Activated naive CD4-positive, alpha-beta T cell (primary cell): ENCODE measurements around the gene AUTS2.

Experiments
- DNase-seq, 4 experiments: peaks; one replicate each; lab custom pipeline; 2025; lab: John Stamatoyannopoulos, UW

Gene AUTS2

DNA sequence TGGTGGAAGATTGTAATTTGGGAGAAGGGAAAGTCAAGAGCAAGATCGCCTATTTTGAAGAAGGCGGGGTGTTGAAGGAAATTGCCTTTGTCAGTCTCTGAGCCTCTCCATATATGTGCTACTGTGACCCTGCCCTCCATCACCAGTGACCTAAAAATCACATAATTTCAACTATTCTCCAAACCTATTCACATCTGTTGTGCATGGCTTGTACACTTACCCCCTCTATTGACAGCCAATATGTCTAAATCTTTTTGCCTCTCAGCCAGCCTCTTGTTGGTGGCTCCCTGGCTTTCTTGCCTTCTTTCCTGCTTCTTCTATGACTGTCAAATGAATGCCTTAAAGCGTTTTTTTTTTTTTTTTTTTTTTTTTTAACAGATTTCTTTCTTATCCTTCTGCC is 295.6 kb downstream of the AUTS2 start:
- DNase-seq: no peak

DNA sequence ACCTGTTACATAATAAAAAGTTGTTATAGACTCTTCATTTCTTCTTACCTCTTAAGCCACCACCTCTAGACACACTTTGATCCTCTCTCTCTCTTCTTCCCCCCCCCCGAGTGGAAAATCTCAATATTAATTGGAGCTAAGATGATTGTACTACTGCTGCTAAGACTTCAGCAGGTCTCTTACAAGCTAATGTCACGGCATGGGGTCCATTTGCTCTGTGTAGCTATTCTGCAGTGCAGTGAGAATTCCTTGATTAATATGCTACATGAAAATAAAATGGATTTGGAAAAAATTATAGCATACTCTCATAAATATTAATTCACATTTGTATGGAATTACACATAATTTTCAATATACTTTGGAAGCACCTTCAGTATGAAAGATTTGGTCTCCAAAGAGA is 297.2 kb downstream of the AUTS2 start:
- no peak for DNase-seq

GRCh38 chr7:69896121-69896520 is 297.8 kb downstream of the AUTS2 start:
- no peak for DNase-seq

- no peak for DNase-seq
Measured at GRCh38 chr7:69898189-69898588, 299.9 kb downstream of the AUTS2 start.

DNA sequence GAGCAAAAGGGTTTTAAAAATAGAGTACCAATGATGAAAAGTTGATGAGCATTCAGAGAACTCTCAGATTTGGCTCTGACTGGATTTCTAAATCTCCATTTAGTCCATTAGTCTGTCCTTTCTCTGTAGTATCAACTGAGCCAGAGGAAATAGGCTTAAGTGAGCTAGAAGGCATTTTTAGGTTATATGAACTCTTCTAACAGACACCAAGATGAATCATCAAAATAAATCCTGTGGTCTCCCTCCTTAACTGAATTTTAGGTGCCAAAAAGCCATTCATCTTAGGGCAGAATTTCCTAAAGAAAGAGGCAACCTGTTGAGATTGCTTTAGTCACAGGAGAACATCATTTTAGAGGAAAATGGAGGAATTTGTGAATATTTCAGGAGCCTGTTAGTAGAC is 305.1 kb downstream of the AUTS2 start:
- no peak for DNase-seq

DNA sequence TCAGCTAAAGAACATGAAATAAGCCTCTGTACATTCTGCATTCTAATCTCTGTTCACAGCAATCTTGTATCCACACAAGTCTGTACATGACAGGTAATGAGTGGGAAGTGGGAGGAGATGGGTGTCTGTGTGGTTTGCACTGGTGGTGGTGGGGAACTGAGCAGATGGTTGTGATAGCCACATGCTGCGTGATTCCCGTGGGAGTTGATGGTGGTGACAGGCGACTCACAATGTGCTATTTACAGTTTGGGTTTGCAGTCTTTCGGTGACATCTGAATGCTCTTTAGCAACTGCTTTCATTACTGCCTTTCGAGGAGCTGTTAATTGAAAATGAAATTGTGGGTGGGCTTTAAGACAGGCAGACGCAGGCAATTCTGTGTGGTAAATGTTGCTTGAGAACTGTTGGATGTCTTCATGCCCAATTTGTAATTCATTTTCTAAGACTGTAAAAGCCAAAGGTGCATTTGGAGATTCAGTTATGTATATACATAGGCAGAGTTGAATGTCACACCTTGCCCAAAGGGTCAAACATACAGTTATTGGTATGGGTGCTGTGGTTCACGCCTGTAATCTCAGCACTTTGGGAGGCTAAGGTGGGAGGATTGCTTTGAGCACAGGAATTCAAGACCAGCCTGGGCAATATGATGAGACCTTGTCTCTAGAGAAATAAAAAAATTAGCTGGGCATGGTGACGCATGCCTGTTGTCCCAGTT is 308.2 kb downstream of the AUTS2 start:
- no peak for DNase-seq

DNA sequence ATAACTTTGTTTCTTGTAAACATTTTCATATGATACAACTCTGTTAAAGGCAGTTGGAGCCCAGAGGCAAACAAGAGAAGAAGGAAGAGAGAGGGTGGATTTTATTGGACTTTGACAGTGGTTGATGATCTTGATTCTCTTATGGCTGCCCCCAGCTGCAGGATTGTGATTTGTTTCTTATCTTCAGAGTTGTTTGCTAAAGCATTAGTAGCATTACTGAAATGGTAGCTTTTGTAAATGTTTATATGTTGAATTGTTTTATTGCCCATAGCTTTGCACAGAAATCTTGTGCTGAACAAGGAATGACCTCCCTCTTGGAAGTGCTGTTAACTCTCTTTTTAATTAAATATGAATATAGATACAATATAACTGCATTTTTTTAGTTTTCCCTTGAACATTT is 309.4 kb downstream of the AUTS2 start:
- DNase-seq: no peak

GRCh38 chr7:69908454-69908853 is 310.2 kb downstream of the AUTS2 start:
- no peak for DNase-seq

GRCh38 chr7:69910150-69910549 is 311.9 kb downstream of the AUTS2 start:
- DNase-seq: no peak

DNA sequence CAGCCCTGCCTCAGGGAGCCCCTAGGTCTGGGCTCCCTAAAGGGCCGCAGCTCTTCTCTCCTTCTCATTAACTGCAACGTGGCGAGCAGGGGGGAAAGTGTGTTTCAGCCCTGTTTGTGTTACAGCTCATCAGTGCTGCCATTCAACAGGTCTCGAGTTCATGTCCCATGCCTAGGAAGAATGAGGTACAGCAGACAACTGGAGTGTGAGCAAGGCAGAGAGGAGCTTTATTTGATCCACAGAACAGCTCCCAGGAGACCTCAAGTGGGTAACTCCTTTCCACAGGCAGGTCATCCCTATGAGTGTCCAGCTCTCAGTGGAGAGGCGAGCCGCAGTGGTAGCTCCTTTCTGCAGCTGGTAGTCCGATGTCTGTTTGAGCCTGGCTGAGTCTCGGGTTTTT is 313.1 kb downstream of the AUTS2 start:
- no peak for DNase-seq

DNA sequence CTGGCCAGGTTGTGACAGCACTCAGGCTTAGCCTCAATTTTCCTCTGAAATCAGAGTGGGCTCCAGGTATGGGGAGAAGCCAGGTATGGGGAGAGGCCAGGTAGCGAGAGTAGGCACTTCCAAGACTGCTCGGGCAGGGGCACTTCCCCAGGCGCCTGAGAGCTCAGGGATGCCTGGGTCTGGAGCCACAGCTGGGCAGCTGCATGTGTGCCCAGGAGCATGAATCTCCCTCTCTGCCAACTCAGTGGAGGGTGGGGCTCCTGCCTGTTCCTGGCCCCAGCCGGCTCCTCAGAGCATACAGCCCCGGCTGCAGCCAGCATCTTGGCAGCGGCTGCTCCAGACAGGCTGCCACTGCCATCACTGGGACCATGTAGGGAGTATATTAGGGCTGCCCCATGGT is 313.9 kb downstream of the AUTS2 start:
- no peak for DNase-seq

DNA sequence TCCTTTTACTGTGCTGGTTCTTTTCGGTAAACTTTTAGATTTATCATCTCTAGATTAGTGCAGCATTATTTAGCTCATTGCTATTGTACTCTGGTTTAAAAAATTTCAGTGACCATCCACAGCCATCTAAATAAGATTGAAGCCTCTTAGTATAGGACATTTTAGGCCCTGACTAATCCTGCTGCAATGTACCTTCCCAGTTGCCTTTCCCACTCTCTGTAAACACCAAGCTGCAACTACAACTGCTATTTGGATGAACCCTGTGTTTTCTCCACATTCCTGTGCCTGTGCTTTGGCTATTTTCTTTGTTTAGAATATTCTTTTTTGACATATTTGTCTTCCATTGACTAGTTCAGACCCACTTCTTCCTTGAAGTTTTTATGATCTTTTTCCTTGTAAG is 314.6 kb downstream of the AUTS2 start:
- DNase-seq: no peak

DNA sequence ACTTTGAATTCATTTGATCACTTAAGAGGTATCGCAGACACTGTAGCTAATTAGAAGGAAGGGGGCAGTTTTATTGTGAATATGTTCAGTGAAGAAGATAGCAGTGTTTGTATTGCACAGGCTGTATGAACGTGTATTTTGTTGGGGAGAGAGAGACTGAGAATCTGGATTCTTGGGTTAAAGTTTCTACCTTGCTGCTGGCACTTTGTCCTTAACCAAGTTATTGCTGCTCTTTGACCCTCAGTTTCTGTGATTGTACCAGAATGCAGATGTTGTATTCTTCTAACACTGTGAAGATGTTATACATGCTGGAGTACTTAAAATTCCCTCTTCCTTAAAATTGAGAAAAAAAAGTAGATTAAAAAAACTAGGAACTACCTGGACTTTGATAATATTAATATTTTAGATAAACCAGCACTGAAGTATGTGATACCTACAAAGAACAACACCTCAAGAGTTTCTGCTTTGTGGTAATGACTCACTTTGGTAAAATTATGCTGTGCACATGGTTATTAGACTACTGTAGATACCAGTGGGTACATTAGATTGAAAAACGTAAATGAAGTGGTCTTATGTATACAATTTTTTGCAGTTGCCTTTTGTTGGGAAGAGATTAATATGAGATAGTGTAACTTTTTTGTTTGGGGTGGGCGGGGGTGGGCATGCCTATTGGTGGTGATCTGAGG is 321.3 kb downstream of the AUTS2 start:
- no peak for DNase-seq

DNA sequence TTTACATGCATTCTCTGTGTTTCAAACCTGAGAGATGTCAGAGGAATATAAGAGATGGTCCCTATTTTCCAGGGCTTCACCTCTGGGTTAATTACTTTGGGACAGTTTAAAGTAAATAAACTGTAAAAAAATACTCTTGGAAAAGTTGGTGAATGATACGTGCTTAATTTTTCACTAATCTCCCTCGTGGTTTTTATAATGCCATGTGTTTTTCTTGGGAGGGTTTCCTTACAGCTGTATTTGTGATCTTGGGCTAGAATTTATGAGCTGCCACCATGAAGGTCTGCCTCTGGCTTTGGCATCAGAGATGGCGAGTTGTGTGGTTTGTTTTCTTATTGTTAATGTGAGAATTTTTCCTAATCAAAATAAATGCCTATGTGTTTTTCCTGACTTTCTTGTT is 322.5 kb downstream of the AUTS2 start:
- no peak for DNase-seq

DNA sequence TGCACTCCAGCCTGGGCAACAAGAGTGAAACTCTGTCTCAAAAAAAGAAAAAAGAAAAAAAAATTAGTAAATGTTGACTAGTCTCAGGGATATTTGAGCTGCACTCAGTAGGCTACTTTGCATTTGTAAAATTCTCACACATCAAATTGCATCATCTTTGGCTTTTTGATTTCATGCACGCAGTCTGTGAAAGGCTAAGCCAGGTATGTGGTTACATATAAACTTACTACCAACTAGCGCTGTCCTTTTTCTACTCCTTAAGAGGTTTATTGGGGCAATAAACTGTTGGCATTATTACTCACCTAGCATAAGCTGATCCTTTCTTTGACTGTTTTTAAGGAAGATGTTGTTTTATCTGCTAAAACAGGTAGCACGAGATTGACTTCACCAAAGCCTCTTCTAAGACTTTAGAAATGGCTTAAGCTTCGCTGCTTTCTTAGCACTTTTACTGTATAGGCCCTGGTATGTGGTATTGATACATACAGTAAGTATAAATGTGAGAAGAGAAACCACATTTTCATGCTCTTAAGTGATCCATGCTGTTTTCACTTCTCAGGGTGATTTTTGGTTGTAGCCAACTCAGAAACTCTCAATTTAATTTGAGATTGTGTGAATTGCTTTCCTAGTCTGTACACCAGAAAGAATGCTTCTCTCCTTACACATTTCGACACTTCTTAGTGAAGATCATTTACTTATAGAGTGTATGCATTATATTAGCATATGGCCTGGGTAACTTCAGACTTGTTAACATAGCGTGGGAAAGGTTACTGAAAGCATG is 323.9 kb downstream of the AUTS2 start:
- no peak for DNase-seq

- no peak for DNase-seq
Measured at GRCh38 chr7:69927461-69927860, 329.2 kb downstream of the AUTS2 start.

GRCh38 chr7:69928621-69929020 is 330.3 kb downstream of the AUTS2 start:
- no peak for DNase-seq

GRCh38 chr7:69929622-69930021 is 331.3 kb downstream of the AUTS2 start:
- no peak for DNase-seq

GRCh38 chr7:69932034-69932628 is 333.9 kb downstream of the AUTS2 start:
- DNase-seq: no peak

DNA sequence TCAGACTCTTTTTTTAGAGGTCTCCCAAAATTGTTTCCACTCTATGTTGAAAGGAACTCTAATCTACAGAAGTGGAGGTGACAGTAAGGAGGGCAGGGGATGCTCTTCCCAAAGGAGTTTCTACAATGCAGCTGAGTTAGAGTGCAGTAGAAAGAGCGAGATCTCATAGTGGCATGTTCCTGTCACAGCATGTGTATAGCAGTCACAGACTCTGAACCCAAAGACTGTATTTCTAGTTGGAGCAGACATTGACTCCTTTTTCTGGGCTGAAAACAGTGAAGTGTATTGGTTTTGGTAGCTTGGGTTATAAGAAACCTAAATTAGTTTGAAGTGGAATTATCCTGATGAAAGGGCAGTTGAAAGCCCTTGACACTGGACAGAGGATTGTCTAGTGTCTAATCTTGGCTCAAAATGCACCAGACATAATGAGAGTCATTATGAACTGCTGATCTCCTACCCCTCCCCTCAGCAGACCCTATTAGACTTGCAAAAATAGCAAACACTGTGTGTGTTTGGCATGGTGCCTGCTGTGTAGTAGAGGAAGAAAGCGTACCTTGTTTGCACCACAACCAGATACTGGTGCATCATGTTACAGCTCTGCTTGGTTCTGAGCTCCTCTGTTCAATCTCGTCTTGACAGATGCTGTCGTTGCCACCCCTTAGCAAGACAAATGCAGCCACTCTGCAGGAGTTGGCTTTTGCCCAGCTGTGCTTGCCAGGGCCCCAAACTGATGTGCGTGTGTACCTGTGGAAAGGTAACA is 336.0 kb downstream of the AUTS2 start:
- no peak for DNase-seq

GRCh38 chr7:69935107-69935506 is 336.8 kb downstream of the AUTS2 start:
- no peak for DNase-seq

DNA sequence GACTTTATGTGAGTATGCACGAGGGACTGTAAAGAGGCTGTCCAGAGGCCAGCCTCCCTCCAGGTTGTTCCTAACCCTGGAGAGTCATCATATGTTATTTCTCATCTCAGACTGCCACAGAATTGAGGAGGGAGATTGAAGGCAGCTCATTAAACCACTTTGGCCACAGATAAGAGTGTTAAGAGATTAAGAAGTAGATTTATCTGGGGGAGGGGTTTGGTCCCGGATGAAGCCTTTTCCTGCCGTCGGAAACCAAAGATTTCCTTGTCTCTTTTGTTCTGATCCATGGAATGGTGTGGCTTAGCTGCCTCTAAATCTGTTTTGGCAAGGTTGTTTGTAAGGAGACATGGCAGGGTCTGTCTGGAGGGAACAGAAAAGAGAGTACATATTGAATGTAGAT is 338.8 kb downstream of the AUTS2 start:
- DNase-seq: no peak
